ENCODE measurements around the gene PTAFR.

GRCh38 chr1:28154078-28154594 lies 22.4 kb downstream of the PTAFR start:
- TF ChIP-seq CTCF (IDR thresholded peaks at IDR 0.05) (no peak), POLR2A (IDR thresholded peaks at IDR 0.05) (no peak), EP300 (IDR thresholded peaks at IDR 0.05) (no peak)

All from ovary (tissue), 3 donors.